OCI-LY7 (cell line): ENCODE results near the gene RHBDL1.

Experiments used
- CTCF ChIP-seq: fragments of 200-600 bp; sonication (generic); conservative IDR thresholded peaks from 2 replicates; pipeline ENCODE4 v1.5.1; 2014; ENCODE audit warnings: mild to moderate bottlenecking, antibody characterized with exemption, low read length, moderate library complexity, mixed read lengths
- EZH2phosphoT487 ChIP-seq: fragments of 200-600 bp; sonication (generic); IDR thresholded peaks from 2 replicates; pipeline ENCODE4 v1.6.1; 2018; ENCODE audit warnings: low read depth, borderline replicate concordance, mild to moderate bottlenecking, mixed run types, antibody characterized with exemption, low read length, moderate library complexity, mixed read lengths

- TF ChIP-seq CTCF (no peak), EZH2phosphoT487 (no peak)
These were observed 33.9 kb upstream of the RHBDL1 start, which contains the start of gene MCRIP2 for GRCh38 chr16:641326-642188.
